ENCODE results near the gene KAT14. TPM values are rescaled to one million over a fixed set of nuclear protein-coding genes. Genes with fewer than 3 reads are reported as not detected.

KAT14 gene
- total RNA-seq, 1 donor from 2014 or later = 8.4 TPM

GRCh38 chr20:18233408-18233943 is 95.8 kb downstream of the KAT14 start:
- no peak overlapping the region for H3K4me2 ChIP-seq (ENCODE audit: low read length)
- no peak overlapping the region for H3K9ac ChIP-seq (ENCODE audit: low read length)
- TF ChIP-seq EZH2 (IDR thresholded peaks at IDR 0.05; ENCODE audit: insufficient read depth, low read length) = no peak
- TF ChIP-seq CTCF (IDR thresholded peaks at IDR 0.05; ENCODE audit: insufficient read depth, low read depth, low read length) = no peak
- no peaks in the 10 kb centered on the region for H3K36me3 ChIP-seq (ENCODE audit: insufficient read depth, low read length)
- DNase-seq (ENCODE audit: low read depth) (no peak), FAIRE-seq (no peak)
- H4K20me1 ChIP-seq (ENCODE audit: insufficient read depth, low read length) = no peaks in the 10 kb centered on the region
- Mint-ChIP-seq H3K4me1 (ENCODE audit: low read depth, unreplicated experiment) (peaks cover 3% of the 10 kb centered on the region), H3K9me3 (ENCODE audit: unreplicated experiment) (no peaks in the 10 kb centered on the region), H3K27ac (ENCODE audit: unreplicated experiment) (no peak overlapping the region), H3K27me3 (ENCODE audit: low read depth, unreplicated experiment) (no peaks in the 10 kb centered on the region), H3K36me3 (ENCODE audit: low read depth, unreplicated experiment) (no peaks in the 10 kb centered on the region), H3K4me3 (ENCODE audit: unreplicated experiment) (no peak overlapping the region)
- H3K79me2 ChIP-seq (ENCODE audit: insufficient read depth, low read length) = no peaks in the 10 kb centered on the region
- no peak overlapping the region for H3K27ac ChIP-seq (ENCODE audit: low read depth, low read length)
- H3K4me1 ChIP-seq (ENCODE audit: insufficient read depth, low read length) = no peaks in the 10 kb centered on the region
- no peaks in the 10 kb centered on the region for H3K27me3 ChIP-seq (ENCODE audit: insufficient read depth, low read length)
- H3K4me3 ChIP-seq (ENCODE audit: insufficient read depth, low read depth, low read length) = no peak overlapping the region
- no peaks in the 10 kb centered on the region for H3K9me3 ChIP-seq (ENCODE audit: insufficient read depth, low read depth, low read length)
- H2AFZ ChIP-seq (ENCODE audit: low read depth, low read length) = no peak overlapping the region

Other genes starting within 250 kb of the KAT14 start
- gene SNX5, start 169.1 kb upstream of the KAT14 start, total RNA-seq = 78.0 and 95.1 TPM in 2 replicates
- 14.1 and 14.2 TPM in 2 replicates for gene MGME1, start 168.8 kb upstream of the KAT14 start, total RNA-seq
- 0.57 TPM in 1 of 2 replicates, not detected in the other for gene OVOL2, start 79.9 kb upstream of the KAT14 start, total RNA-seq
- gene PET117, start within 50 bp of the KAT14 start, total RNA-seq = 8.6 and 10.7 TPM in 2 replicates
- gene ZNF133, start 150.7 kb downstream of the KAT14 start, total RNA-seq = 10.7 and 12.5 TPM in 2 replicates

Data from astrocyte (in vitro differentiated cells and primary cell).